GM21515 (cell line): ENCODE data around the gene NAT9.

Source experiments
- ATAC-seq: cut with Tn5 transposase; IDR thresholded peaks from one replicate; pipeline ENCODE4 v1.9.1; 2021; ENCODE audit not compliant: unreplicated experiment

The NAT9 gene

DNA sequence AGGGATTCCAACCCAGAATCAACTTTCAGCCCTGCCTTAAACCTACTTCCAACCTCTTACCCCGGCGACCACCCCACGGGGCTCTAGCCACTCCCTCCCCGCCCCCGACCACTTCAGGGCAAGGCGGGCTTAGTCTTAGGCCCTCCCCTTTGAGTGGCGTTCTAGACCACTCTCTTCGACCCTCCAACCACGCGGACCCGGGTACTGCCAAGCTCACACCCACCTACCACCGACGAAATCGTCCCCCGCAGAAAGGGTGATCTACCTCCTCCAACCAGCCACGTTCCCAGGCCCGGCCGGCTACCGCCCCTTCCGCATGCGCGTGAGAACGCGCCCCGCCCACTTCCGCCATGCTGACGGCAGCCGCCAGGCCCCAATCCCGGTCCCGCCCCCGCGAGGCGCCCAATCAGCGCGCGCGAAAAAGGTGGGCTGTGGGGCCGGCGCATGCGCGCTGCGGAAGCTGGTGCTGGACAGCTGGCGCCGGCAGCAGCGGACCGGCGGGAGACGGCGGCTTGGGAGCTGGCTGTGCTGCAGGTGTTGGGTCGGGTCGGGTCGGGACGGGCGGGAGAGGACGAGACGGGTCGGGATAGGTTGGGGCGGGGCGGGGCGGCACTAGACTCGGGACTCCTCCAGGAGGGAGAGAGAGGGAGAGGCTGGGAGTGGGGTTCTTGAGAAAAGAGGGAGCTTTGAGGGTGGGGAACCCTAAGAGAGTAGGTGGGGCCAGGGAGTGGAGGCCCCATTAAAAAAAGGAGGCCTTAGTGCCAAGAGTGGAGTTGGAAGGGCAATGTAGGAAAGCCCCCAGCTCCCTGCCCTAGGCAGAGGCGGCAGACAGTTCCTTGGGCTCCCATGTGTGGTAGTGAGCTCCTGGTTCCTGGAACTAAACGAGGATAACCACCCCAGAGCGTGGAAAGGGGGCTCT, at the start of gene NAT9:
TSS of gene NAT9 (minus strand) at position 302 of the 919 bp plus-strand sequence. CDS start 647 bp downstream, outside the sequence.
- ATAC-seq, result peak; percentile 72

GRCh38 chr17:74824961-74825627, 48.9 kb upstream of the NAT9 start:
- ATAC-seq, result no peak

- ATAC-seq, result no peak
Measured at GRCh38 chr17:74822939-74823367, 46.8 kb upstream of the NAT9 start.

DNA sequence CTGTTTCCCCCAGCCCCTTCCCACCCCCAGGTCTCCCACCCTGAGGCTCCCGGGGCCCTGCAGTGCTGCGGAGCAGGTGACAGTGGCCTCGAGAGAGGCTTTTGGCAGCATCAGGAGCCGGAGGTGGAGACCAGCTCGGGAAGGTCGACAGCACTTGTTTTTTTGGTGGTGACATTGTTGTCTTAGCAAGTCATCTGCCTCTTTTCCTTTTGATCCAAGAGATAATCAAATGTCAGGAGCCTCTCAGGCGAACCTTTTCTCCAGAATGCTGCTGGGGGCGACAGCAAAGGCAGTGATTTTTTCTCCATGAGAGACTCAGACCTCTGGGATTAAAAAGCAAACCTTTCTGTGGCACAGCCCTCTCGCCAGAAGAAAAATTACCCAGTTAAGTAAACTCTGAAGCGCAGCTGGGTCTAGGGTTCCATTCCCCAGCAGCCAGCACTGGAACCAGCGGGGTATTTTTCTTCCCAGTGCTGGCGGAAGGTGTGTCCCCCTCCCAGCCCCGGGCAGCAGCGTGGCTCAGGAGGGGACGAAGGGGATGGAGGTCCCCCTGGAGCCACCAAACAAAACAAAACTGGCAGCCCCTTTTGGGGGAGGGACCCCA, 46.3 kb upstream of the NAT9 start:
- ATAC-seq, result no peak

DNA sequence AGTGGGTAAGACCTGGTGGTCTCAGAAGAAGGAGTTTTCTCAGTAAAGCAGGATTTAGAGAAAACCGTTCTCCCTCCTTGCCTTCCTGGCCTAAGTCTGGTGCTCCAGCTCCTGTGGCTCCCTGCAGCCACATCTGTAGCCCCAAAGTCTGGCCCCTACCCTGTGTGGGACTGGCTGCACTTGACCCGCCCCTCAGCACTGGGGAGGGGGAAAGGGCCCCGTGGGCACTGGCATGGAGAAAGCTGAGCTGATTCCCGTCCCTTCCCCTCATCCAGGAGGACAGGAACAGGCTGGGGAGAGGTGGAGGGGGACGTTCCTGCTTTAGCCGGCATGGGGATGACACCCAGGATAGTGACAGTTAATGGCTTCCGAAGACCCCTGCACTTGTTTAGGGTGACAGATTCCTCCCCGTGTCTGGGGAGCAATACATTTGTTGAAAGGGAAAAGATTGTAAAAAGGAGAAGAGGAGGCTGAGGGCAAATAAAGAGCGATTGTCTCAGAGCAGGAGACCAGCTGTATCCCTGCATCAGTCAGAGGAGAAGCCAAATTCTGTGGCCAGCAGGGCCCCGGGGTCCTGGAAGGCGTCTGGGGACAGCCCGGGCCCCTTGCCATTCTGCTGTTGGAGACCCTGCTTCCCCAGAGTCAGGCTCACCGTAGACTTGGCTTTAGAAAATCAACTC, 45.6 kb upstream of the NAT9 start:
- ATAC-seq, result no peak

DNA sequence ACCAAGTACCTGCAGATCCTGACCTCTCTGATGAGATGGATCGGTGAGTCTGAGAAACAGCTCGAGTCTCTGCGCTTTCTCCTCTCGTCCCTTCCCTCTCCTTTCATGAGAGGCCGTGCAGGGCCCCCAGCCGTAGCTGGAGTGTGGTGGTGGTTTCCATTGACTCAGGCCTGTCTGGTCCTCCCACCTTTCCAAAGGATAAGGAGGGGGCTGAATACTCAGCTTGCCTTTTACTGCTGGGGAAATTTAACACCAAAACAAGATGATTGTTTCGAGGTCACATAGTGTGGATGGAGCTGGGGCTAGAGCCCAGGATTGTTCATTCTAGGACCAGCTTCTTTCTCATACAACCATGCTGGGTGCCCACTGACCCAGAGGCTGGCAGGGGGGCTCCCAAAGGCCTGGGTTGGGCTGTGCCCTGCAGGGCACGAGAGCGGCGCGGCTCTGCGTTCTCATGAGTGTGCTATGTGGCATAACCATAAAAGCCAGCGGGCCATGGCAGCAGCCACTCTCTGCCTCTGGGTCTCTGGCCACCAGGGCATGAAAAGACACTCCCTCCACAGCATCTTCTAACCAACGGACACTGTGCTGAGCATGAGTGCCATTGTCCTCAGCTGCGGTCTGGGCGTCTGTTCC, 43.8 kb upstream of the NAT9 start:
- no peak for ATAC-seq

GRCh38 chr17:74818291-74818938, 42.3 kb upstream of the NAT9 start:
- ATAC-seq, result no peak

- no peak for ATAC-seq
Measured at GRCh38 chr17:74816905-74817620, 40.9 kb upstream of the NAT9 start.

DNA sequence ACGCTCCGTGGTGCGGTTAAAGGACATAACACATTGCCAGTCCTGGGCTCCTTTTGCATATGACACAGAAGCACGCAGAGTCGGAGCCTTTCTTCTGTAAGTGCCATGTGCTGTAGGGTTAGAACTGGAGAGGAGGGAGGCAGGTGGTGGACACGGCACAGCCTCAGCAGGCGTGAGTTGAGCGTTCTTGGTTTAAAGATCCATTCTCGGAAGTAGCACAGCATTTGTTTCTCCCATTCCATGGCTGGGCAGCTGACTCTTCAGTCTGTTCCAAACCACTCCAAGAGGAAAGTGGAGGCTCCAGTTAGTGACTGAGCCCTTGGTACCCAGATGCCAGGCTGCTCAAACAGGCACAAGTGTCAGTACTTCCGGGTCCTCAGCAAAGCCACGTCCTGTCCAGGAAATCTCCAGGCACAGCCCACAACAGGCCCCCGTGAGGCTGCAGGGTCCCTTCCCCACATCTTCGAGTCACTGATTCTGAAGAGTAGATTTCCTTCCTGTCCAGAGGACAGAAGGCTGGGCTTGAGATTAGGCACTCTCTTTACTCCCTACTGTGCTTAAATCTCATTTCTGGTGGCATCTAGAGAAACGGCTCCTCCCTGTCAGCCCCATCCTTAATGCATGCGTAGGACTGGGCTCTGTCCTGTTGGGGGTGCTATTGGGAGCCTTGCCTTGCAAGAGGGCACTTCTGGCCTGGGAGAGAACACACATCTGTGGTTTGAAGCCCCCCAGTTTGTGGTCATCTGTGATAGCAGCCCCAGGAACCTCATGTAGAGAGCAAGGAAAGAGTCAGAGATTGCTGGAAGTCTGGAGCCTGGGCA, 39.6 kb upstream of the NAT9 start:
- ATAC-seq, result no peak

DNA sequence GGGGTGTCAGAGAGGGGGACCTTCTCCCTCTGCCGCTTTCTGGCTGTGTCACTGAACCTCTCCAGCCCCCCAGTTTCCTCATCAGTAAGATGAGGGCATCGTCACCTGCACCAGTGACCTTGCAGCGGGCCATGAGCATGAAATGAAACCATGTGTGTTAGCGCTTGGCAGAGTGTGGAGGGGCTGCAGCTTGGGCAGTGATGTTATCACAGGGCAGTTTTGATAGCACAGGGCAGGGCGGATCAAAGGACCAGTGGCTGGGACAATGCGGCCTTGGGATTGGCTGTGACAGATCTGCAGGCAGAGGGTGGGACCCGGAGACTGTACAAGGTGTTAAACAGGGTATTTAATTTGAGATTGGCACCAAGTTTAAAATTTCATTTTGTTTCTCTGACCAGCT, 38.9 kb upstream of the NAT9 start:
- ATAC-seq, result no peak

GRCh38 chr17:74814453-74814852, 38.3 kb upstream of the NAT9 start:
- no peak for ATAC-seq

DNA sequence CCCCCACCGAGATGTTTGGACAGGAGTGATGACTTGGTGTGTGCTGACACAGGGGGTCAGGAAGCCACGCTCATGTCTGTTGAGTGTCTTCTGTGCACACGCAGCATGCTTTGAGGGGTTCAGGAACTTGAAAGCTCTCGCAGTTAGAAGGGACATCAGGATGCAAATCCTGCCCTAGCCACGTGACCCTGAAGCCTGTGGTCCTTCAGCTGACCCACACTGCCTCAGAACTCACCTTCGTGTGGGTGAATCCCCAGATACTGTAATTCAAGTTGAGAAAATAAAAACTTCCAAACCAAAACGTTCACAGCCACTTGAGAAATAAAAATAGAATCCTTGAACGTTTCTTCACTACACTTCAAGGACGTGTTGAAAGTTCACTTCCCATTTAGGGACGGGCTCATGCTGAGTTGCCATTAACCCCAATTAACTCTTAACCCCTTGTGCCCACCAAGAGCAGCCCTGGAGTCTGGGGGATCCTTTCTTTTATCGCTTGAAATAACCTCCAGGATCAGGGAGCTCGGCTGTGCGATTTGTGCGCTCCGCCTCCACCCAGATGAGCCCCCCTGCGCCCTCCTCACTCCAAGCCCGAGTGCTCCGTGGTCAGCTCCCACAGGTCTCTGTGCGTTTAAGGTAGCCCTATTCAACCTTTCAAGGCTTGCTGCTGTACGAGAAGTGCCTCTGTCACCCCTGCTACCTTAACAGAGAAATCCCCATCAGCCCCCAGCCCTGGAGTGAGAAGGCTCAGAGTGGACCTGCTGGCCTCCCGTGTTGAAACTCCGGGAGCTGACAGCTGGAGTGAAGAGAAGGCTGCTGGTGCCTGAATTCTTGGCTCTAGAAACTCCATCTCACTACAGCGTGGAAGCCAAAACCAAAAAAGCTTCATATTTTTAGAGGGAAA, 36.2 kb upstream of the NAT9 start:
- no peak for ATAC-seq

DNA sequence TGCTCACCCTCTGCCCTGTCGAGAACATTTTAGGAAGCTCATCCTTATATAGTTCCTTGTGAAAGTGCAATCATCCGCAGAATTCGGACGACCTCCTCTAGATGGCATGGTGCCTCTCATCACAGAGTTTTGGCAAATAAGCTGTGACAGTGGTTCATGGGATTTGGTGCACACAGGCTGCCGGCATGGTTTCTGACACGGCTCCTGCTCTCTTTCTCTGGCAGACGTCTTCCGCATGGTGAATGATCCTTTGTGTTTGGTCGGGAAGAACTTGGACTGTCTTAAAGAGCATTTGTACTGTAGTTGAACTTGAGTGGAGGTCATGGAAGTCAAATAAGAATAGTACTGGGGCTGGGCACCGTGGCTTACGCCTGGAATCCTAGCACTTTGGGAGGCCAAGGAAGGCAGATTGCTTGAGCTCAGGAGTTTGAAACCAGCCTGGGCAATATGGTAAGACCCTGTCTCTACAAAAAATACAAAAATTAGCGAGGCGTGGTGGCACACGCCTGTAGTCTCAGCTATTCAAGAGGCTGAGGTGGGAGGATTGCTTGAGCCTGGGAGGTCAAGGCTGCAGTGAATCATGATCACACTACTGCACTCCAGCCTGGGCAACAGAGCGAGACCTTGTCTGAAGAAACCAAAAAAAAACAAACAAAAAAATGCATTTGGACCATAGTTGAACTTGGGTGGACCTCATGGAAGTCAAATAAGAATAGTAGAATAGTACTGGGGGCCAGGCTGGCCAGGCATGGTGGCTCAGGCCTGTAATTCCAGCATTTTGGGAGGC, 34.7 kb upstream of the NAT9 start:
- no peak for ATAC-seq

- ATAC-seq, result no peak
Measured at GRCh38 chr17:74808714-74809430, 32.7 kb upstream of the NAT9 start.

DNA sequence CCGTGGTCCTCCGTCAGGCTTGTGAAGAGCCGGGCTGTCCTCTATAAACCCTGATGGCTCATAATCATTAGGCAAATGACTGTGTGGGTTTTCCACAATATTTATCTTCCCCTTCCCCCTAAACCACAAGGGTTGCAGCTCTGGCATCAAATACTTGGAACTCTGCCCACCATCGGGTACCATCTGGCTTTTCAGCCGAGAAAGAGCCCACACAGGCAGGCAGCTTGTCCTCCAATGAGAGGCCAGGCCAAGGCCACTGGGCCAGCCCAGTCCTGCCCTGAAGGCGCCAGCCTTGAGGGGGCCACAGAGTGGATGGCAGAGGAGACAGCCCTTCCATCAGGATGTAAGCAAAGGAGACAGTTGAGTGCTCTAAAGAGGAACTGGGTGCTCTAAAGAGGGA, 31.8 kb upstream of the NAT9 start:
- ATAC-seq, result no peak

- ATAC-seq, result no peak
Measured at GRCh38 chr17:74807441-74807840, 31.3 kb upstream of the NAT9 start.
